H1 (cell line): ENCODE results near the gene BRD3OS. TPM values are rescaled to one million over a fixed set of nuclear protein-coding genes. Genes with fewer than 3 reads are reported as not detected.

Experiments used
- FOSL1 ChIP-seq: IDR thresholded peaks from 2 replicates; pipeline ENCODE4 v1.6.1; 2011; ENCODE audit warnings: mild to moderate bottlenecking, low read depth, low read length, moderate library complexity; ENCODE audit not compliant: insufficient read depth
- polyA plus RNA-seq, 7 experiments: library from polyadenylated mRNA; depleted of rRNA in 3 of 7; stranded (reverse) in 5 of 7; unstranded in 2 of 7; fragments of >200 nt in 5 of 7; fragments of 200-250 nt in 2 of 7; gene quantifications; 1 replicate in 5 of 7; 2 replicates in 1 of 7; 4 replicates in 1 of 7; pipeline versions ENCODE4 v1.2.1 to v1.2.3, GENCODE V29; 2011 to 2013; ENCODE audit warnings: missing spikeins in 2 of 7, mixed read lengths in 2 of 7
- total RNA-seq: library from RNA; stranded (reverse); fragmentation: NEBNext Ultra II Directional; extraction: Animal tissue kit (Norgen Biotek cat#: 25700); gene quantifications from 2 replicates; pipeline ENCODE4 v1.2.1, GENCODE V29; 2021

Gene BRD3OS
- total and polyA plus RNA-seq, 2 of the 8 experiments (the other 6 are each of a cell fraction or from before 2014, with no cell fraction given) = 12.7 to 20.2 TPM

DNA sequence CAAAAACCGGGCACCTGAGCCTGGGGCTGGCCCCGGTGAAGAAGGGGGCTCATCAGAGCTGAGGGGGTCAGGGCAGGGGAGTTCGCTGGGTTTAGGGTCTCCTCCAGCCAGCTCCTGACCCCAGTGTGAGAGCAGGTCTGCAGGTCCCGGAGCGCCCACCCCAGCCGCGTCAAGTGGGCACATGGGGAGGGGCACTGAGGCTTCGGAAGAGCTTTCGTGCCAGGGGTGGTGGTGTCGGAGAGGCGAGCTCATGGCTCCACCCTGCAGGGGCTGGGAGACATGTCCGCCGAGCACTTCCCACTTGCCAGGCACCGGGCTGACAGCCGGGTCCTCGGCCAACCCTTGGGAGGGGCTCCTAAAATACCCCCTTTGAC, 46.4 kb upstream of the BRD3OS start (continued):
- no peak for TF ChIP-seq FOSL1
